C4-2B (cell line): ENCODE measurements around the gene H6PD.
A peak's percentile ranks its signal among the peaks of the same experiment; 100 is the strongest.

Source experiments
- H3K27ac ChIP-seq: fragments of 450-650 bp; 2 replicates; pipeline ENCODE4 v1.5.1; 2017
- CTCF ChIP-seq: fragments of 450-650 bp; conservative IDR thresholded peaks from 2 replicates; pipeline ENCODE4 v1.5.1; 2017; ENCODE audit warnings: mild to moderate bottlenecking
- ZFX ChIP-seq: fragments of 450-650 bp; IDR thresholded peaks from 2 replicates; pipeline ENCODE4 v1.6.1; 2017

H6PD gene, protein sequence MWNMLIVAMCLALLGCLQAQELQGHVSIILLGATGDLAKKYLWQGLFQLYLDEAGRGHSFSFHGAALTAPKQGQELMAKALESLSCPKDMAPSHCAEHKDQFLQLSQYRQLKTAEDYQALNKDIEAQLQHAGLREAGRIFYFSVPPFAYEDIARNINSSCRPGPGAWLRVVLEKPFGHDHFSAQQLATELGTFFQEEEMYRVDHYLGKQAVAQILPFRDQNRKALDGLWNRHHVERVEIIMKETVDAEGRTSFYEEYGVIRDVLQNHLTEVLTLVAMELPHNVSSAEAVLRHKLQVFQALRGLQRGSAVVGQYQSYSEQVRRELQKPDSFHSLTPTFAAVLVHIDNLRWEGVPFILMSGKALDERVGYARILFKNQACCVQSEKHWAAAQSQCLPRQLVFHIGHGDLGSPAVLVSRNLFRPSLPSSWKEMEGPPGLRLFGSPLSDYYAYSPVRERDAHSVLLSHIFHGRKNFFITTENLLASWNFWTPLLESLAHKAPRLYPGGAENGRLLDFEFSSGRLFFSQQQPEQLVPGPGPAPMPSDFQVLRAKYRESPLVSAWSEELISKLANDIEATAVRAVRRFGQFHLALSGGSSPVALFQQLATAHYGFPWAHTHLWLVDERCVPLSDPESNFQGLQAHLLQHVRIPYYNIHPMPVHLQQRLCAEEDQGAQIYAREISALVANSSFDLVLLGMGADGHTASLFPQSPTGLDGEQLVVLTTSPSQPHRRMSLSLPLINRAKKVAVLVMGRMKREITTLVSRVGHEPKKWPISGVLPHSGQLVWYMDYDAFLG

DNA sequence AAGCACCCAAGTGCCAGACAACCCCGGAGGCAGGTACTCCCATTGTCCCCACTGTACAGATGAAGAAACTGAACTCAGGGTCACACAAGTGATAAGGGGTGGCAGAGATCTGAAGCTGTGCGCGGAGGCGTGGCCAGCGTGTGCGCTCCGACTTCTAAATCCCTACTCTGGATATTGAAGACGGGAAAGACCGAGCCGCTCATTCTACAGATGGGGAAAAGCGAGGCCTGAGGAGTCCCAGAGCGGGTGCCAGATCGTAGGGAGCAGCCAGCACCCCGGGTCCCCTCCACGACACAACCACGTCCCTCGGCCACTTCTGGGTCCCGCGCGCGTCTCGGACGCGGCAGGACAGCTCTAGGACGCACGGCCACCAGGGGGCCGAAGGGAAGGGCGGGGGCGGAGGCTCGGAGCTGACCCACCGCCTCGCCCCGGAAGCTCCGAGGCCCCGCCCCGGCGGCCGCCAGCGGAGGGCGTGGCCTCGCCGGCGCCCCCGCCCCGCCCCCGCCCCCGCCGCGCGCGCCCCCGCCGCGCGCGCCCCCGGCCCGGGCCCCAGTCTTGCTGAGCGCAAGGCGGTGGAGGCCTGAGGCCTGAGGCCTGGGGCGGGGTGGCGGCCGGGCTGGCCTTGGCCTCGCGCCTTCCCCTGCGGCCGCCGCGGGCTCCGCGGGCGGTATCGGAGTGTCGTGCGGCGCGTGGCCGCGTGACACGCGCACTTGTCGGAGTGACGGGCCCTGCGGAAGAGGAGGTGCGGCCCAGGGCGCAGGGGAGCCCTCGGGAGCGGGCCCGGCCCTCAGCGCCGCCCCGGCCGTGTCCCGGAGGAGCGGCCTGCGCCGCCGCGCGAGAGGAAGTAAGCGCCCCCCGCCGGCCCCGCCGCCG is at the start of gene H6PD:
Gene H6PD (plus strand): TSS at position 552 of the 873 bp plus-strand sequence. CDS start 10,161 bp downstream, outside the sequence.
- peak within 1 kb of the TSS; percentile 93 for H3K27ac ChIP-seq

GRCh38 chr1:9186082-9186859 is 48.3 kb upstream of the H6PD start:
- no peak for TF ChIP-seq ZFX
- no peak for TF ChIP-seq CTCF

More for the DNA sequence above, at the start of gene H6PD:
- TF ChIP-seq ZFX (peak; percentile 99), CTCF (peak; percentile 73)

DNA sequence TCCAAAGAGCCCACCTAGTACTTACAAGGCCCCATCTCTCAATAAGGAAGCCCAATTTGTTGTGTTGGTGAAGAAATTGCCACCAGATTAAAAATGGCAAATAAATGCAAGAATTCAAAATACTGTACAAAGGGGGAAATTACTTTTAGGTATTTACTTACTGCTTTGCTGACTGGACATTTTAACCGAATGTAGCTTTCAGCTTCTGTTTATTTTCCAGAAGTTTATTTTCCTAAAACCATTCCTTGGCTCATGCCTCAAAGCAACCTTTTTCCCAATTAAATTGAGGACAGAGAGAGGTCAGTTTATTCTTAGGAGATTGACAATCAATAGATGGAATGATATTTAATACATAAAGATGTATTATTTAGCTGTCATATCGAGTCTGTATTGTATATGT is 47.6 kb upstream of the H6PD start:
- TF ChIP-seq CTCF = no peak
- TF ChIP-seq ZFX = no peak

More at GRCh38 chr1:9186082-9186859, 48.3 kb upstream of the H6PD start:
- no peak overlapping the region for H3K27ac ChIP-seq

DNA sequence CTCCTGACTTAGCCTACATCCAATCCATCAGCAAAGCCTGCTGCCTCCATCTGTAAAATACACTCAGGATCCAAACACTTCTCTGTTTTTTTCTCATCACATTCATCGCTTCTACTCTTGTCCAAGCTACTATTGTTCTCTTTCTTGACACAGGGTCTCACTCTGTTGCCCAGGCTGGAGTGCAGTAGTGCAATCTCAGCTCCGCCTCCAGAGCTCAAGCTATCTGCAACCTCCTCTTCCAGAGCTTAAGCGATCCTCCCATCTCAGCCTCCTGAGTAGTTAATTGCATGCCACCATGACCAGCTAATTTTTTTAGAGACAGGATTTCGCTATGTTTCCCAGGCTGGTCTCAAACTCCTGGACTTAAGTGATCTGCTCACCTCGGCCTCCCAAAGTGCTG is 44.3 kb upstream of the H6PD start:
- no peak overlapping the region for H3K27ac ChIP-seq
- no peak for TF ChIP-seq ZFX
- TF ChIP-seq CTCF = no peak

More for the DNA sequence above, 47.6 kb upstream of the H6PD start:
- no peak overlapping the region for H3K27ac ChIP-seq

DNA sequence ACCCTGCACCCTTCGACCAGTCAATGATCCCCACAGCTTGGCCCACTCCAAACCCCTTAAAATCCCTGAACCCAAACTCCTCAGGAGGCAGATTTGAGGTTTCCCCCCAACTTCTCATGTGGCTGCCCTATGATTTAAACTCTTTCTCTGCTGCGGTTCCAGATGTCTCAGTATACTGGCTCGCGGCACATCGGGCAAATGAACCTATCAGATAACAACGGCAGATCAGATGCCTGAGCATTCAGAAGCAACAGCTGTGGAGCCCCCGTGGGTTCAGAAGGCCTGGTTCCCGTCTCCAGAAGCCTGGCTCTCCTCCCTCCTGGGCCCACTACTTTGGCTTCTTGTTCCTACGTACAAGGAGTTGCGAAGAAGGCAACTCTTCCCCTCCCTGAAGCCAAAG is 43.3 kb upstream of the H6PD start:
- TF ChIP-seq CTCF (no peak), ZFX (no peak)
- no peak overlapping the region for H3K27ac ChIP-seq

- no peak overlapping the region for H3K27ac ChIP-seq
- TF ChIP-seq CTCF (no peak), ZFX (no peak)
Observed at GRCh38 chr1:9192578-9193232, 41.9 kb upstream of the H6PD start.
